GM12878 (cell line): ENCODE measurements around the gene ARHGEF37. TPM values are rescaled to one million over a fixed set of nuclear protein-coding genes. Genes with fewer than 3 reads are reported as not detected.

Experiments used
- ATAC-seq: fragments of 200-7000 bp; cut with Tn5 transposase; 3 replicates; pipeline ENCODE4 v1.9.1; 2020; ENCODE audit warnings: mild to moderate bottlenecking, moderate library complexity
- BruUV-seq: library from RNA; stranded (reverse); fragments of 400-500 nt; replicated peaks from 2 replicates; lab custom pipeline; 2021; lab: Mats Ljungman, UMichigan
- CTCF ChIA-PET: fragments of 300-600 bp; sonication (Branson Sonifier 250); formaldehyde crosslinking; extraction: SDS; loops from one replicate; lab custom pipeline; 2021; ENCODE audit warnings: inconsistent platforms; lab: Yijun Ruan, JAX
- POLR2A ChIA-PET: fragments of 350-600 bp; formaldehyde crosslinking; extraction: SDS; loops from one replicate; lab custom pipeline; 2021; ENCODE audit warnings: inconsistent platforms; lab: Charles Lee
- RAD21 ChIA-PET: fragments of 300-600 bp; sonication (Branson Sonifier 250); formaldehyde crosslinking; loops from one replicate; lab custom pipeline; 2023; ENCODE audit warnings: antibody characterized with exemption; ENCODE audit not compliant: unreplicated experiment; lab: Charles Lee
- SMC1A ChIA-PET: fragments of 300-600 bp; sonication (Branson Sonifier 250); formaldehyde crosslinking; loops from one replicate; lab custom pipeline; 2023; ENCODE audit not compliant: unreplicated experiment, uncharacterized antibody; lab: Charles Lee
- DNase-seq: peaks from one replicate; pipeline ENCODE4 v3.0.0-alpha.2; 2011; ENCODE audit warnings: low read depth, low spot score
- FAIRE-seq: peaks from 3 replicates; lab custom pipeline; 2011; peaks lifted over from hg19 to GRCh38; lab: Jason Lieb, UNC
- H2AFZ ChIP-seq: 2 replicates; pipeline ENCODE4 v1.6.0; 2011; ENCODE audit warnings: low read depth, low read length, control low read depth; ENCODE audit not compliant: control insufficient read depth
- H3K27ac ChIP-seq: 2 replicates; pipeline ENCODE4 v1.5.1; 2011; ENCODE audit warnings: control low read depth; ENCODE audit not compliant: control insufficient read depth, insufficient read depth
- H3K27me3 ChIP-seq, 2 experiments: replicated peaks in 1 of 2; 2 replicates each; pipeline versions ENCODE4 v1.6.0 to v1.6.1; 2011; ENCODE audit warnings: low read length in 1 of 2; ENCODE audit not compliant: control insufficient read depth in 2 of 2, insufficient read depth in 2 of 2
- H3K36me3 ChIP-seq, 2 experiments: 2 replicates each; pipeline ENCODE4 v1.5.1; 2011; ENCODE audit warnings: low read length in 1 of 2; ENCODE audit not compliant: control insufficient read depth in 2 of 2, insufficient read depth in 2 of 2
- H3K4me1 ChIP-seq: 2 replicates; pipeline ENCODE4 v1.6.1; 2011; ENCODE audit warnings: mild to moderate bottlenecking, low read length, moderate library complexity, mixed read lengths; ENCODE audit not compliant: control insufficient read depth, insufficient read depth
- H3K4me2 ChIP-seq: 2 replicates; pipeline ENCODE4 v1.6.0; 2011; ENCODE audit warnings: control low read depth; ENCODE audit not compliant: control insufficient read depth, insufficient read depth
- H3K4me3 ChIP-seq: fragments of 200-600 bp; sonication (generic); 2 replicates; pipeline ENCODE4 v1.5.1; 2016
- H3K79me2 ChIP-seq: 2 replicates; pipeline ENCODE4 v1.6.0; 2011; ENCODE audit warnings: low read length; ENCODE audit not compliant: control insufficient read depth, insufficient read depth
- H3K9ac ChIP-seq: 2 replicates; pipeline ENCODE4 v1.8.0; 2011; ENCODE audit warnings: low read length, control low read depth, mixed read lengths; ENCODE audit not compliant: control insufficient read depth, insufficient read depth
- H3K9me3 ChIP-seq: replicated peaks from 3 replicates; pipeline ENCODE4 v1.5.1; 2011; ENCODE audit warnings: mild to moderate bottlenecking, low read length; ENCODE audit not compliant: control insufficient read depth, insufficient read depth
- H4K20me1 ChIP-seq: 2 replicates; pipeline ENCODE4 v1.6.0; 2011; ENCODE audit not compliant: control insufficient read depth, insufficient read depth
- BCL11A ChIP-seq: IDR thresholded peaks from 2 replicates; pipeline ENCODE4 v1.6.1; 2011; ENCODE audit warnings: low read depth, low read length
- JUND ChIP-seq: IDR thresholded peaks from 2 replicates; pipeline ENCODE4 v1.6.1; 2012; ENCODE audit warnings: low read depth, mild to moderate bottlenecking, low read length, improper control_type of control experiment, moderate library complexity
- LARP7 ChIP-seq: fragments of 450-650 bp; IDR thresholded peaks from 2 replicates; pipeline ENCODE4 v1.6.1; 2017; ENCODE audit warnings: mild to moderate bottlenecking
- MTA3 ChIP-seq: IDR thresholded peaks from 2 replicates; pipeline ENCODE4 v1.6.1; 2012; ENCODE audit warnings: low read length, inconsistent platforms, borderline replicate concordance
- MYB ChIP-seq: fragments of 150-350 bp; IDR thresholded peaks from 2 replicates; pipeline ENCODE4 v1.6.1; 2014; ENCODE audit warnings: mild to moderate bottlenecking, low read depth, low read length, borderline replicate concordance
- MYC ChIP-seq: IDR thresholded peaks from 2 replicates; pipeline ENCODE4 v1.6.1; 2011; ENCODE audit warnings: mild to moderate bottlenecking, low read length, moderate library complexity, inconsistent platforms; ENCODE audit not compliant: insufficient read depth, insufficient replicate concordance, insufficient read length, severe bottlenecking
- NFYB ChIP-seq: IDR thresholded peaks from 2 replicates; pipeline ENCODE4 v1.6.1; 2011; ENCODE audit warnings: low read depth, mild to moderate bottlenecking, low read length, improper control_type of control experiment, moderate library complexity; ENCODE audit not compliant: insufficient read depth
- NR2C2 ChIP-seq: IDR thresholded peaks from 2 replicates; pipeline ENCODE4 v1.6.1; 2011; ENCODE audit warnings: borderline replicate concordance, low read depth; ENCODE audit not compliant: control insufficient read depth, insufficient read length
- RAD21 ChIP-seq: IDR thresholded peaks from 2 replicates; pipeline ENCODE4 v1.6.1; 2011; ENCODE audit warnings: mild to moderate bottlenecking, low read depth, low read length, moderate library complexity; ENCODE audit not compliant: insufficient read depth
- SIX5 ChIP-seq: IDR thresholded peaks from 2 replicates; pipeline ENCODE4 v1.6.1; 2011; ENCODE audit warnings: mild to moderate bottlenecking, low read depth, low read length, moderate library complexity; ENCODE audit not compliant: severe bottlenecking
- SP1 ChIP-seq: IDR thresholded peaks from one replicate; pipeline ENCODE4 v1.6.1; 2011; ENCODE audit warnings: low read depth, low read length
- SREBF2 ChIP-seq: IDR thresholded peaks from 2 replicates; pipeline ENCODE4 v1.6.1; 2012; ENCODE audit warnings: mild to moderate bottlenecking, low read length
- ZNF622 ChIP-seq: fragments of 450-650 bp; IDR thresholded peaks from 2 replicates; pipeline ENCODE4 v1.6.1; 2017; ENCODE audit warnings: mild to moderate bottlenecking, inconsistent platforms
- in situ Hi-C: fragments of 300-500 bp; cut with MboI; formaldehyde crosslinking; loops from 9 replicates; pipeline ENCODE4 v1.14.3; 2018; ENCODE audit warnings: mixed read lengths
- intact Hi-C: fragments of 100-400 bp; cut with micrococcal nuclease; formaldehyde crosslinking; loops from one replicate; pipeline ENCODE4 v1.14.2; 2022; ENCODE audit not compliant: unreplicated experiment
- polyA plus RNA-seq, 11 experiments: library from polyadenylated mRNA; depleted of rRNA in 4 of 11; unstranded in 6 of 11; stranded (reverse) in 5 of 11; fragments of >200 nt; fragmentation: Nextera tagmentation in 4 of 11; fragmentation: Illumina TruSeq in 1 of 11; extraction: Ambion mirVana in 4 of 11; extraction: Trizol in 1 of 11; gene quantifications; 1 replicate in 1 of 11; 2 replicates in 10 of 11; pipeline versions ENCODE4 v1.2.1 to v1.2.3, GENCODE V29; 2011 to 2016; ENCODE audit warnings: inconsistent platforms in 2 of 11, missing spikeins in 2 of 11, low read depth in 1 of 11
- total RNA-seq, 4 experiments: library from RNA; depleted of rRNA in 3 of 4; stranded (reverse); fragments of >200 nt in 3 of 4; fragmentation: Illumina TruSeq in 1 of 4; extraction: Trizol in 1 of 4; gene quantifications; 2 replicates each; pipeline versions ENCODE4 v1.2.1 to v1.2.3, GENCODE V29; 2013 to 2021
- TF ChIP-seq, protein P1 (sequence below): fragments of 450-650 bp; IDR thresholded peaks from 2 replicates; pipeline ENCODE4 v1.6.1; 2016; ENCODE audit warnings: mild to moderate bottlenecking
- TF ChIP-seq, protein P2 (sequence below): IDR thresholded peaks from 2 replicates; pipeline ENCODE4 v1.6.1; 2012; ENCODE audit warnings: low read length, inconsistent platforms
- TF ChIP-seq, protein P3 (sequence below): fragments of 450-650 bp; formaldehyde crosslinking; IDR thresholded peaks from 2 replicates; pipeline ENCODE4 v1.5.0; 2022; ENCODE audit warnings: mild to moderate bottlenecking, missing genetic modification characterization
- TF ChIP-seq, protein P4 (sequence below): IDR thresholded peaks from 2 replicates; pipeline ENCODE4 v1.6.1; 2011; ENCODE audit warnings: low read depth, low read length, improper control_type of control experiment, borderline replicate concordance

The ARHGEF37 gene
- total and polyA plus RNA-seq, 10 of the 15 experiments (the other 5 are each of a cell fraction or from before 2014, with no cell fraction given) = 0.16 to 1.1 (median 0.63) TPM

DNA sequence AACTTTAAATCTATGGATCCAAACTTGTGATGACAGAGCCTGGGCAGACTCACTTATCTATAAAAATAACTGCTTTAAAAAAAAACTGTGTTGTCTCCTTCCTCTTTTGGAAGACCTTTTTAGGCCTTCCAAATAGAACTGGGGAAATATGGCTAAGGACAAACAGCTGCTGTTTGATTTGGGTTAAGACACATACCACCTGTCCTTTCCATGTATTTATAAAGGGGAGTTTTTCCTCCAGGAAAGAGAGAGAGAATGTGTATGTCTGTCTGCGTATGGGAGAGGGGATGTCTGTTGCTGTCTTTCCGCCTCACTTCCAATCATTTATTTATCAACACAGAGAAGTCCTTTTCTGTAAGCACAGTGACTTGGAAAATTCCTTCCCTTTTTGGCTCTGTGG lies 2.8 kb downstream of the ARHGEF37 start (continued):
- TF ChIP-seq, protein P1, sequence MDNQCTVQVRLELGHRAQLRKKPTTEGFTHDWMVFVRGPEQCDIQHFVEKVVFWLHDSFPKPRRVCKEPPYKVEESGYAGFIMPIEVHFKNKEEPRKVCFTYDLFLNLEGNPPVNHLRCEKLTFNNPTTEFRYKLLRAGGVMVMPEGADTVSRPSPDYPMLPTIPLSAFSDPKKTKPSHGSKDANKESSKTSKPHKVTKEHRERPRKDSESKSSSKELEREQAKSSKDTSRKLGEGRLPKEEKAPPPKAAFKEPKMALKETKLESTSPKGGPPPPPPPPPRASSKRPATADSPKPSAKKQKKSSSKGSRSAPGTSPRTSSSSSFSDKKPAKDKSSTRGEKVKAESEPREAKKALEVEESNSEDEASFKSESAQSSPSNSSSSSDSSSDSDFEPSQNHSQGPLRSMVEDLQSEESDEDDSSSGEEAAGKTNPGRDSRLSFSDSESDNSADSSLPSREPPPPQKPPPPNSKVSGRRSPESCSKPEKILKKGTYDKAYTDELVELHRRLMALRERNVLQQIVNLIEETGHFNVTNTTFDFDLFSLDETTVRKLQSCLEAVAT = no peak
- TF ChIP-seq, protein P2, sequence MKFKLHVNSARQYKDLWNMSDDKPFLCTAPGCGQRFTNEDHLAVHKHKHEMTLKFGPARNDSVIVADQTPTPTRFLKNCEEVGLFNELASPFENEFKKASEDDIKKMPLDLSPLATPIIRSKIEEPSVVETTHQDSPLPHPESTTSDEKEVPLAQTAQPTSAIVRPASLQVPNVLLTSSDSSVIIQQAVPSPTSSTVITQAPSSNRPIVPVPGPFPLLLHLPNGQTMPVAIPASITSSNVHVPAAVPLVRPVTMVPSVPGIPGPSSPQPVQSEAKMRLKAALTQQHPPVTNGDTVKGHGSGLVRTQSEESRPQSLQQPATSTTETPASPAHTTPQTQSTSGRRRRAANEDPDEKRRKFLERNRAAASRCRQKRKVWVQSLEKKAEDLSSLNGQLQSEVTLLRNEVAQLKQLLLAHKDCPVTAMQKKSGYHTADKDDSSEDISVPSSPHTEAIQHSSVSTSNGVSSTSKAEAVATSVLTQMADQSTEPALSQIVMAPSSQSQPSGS = no peak
- TF ChIP-seq MYB = no peak
- TF ChIP-seq RAD21 = no peak

DNA sequence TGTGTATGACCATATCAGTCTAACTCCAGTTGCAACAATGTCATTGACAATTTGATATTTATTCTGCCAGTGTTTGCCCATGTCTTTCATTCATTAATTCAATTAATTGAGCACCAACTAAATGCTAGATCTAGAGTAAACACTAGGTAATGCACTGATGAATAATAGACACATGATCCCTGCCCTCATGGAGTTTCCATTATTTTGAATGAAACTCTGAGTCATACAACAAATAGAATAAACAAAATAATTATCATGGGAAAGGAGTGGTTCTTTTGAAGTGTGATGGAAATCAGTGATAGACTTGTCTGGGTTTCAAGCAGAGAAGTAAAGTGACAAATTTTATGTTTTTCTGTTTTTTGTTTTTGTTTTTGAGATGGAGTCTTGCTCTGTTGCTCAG lies 4.6 kb downstream of the ARHGEF37 start:
- Histone ChIP-seq H3K9me3 (no peaks in the 10 kb centered on the region), H2AFZ (no peak overlapping the region), H3K4me1 (peaks cover 2% of the 10 kb centered on the region), H3K9ac (no peak overlapping the region), H3K27ac (no peak overlapping the region), H3K36me3 (no peaks in the 10 kb centered on the region), H3K4me3 (no peak overlapping the region), H3K4me2 (no peak overlapping the region), H3K79me2 (no peaks in the 10 kb centered on the region), H3K27me3 (no peaks in the 10 kb centered on the region), H4K20me1 (no peaks in the 10 kb centered on the region)
- DNase-seq = no peak
- ChIA-PET POLR2A (no interaction called here), SMC1A (no interaction called here), RAD21 (no interaction called here), CTCF (no interaction called here)
- FAIRE-seq = no peak
- intact Hi-C loops = no loop called here
- no peak for ATAC-seq
- no TSS peak for BruUV-seq
- in situ Hi-C loops = no loop called here
- TF ChIP-seq SP1 (no peak), NFYB (no peak), SIX5 (no peak), LARP7 (no peak), JUND (no peak), MTA3 (no peak), ZNF622 (no peak), SREBF2 (no peak), BCL11A (no peak), MYC (no peak), NR2C2 (no peak)
- TF ChIP-seq, protein P3, sequence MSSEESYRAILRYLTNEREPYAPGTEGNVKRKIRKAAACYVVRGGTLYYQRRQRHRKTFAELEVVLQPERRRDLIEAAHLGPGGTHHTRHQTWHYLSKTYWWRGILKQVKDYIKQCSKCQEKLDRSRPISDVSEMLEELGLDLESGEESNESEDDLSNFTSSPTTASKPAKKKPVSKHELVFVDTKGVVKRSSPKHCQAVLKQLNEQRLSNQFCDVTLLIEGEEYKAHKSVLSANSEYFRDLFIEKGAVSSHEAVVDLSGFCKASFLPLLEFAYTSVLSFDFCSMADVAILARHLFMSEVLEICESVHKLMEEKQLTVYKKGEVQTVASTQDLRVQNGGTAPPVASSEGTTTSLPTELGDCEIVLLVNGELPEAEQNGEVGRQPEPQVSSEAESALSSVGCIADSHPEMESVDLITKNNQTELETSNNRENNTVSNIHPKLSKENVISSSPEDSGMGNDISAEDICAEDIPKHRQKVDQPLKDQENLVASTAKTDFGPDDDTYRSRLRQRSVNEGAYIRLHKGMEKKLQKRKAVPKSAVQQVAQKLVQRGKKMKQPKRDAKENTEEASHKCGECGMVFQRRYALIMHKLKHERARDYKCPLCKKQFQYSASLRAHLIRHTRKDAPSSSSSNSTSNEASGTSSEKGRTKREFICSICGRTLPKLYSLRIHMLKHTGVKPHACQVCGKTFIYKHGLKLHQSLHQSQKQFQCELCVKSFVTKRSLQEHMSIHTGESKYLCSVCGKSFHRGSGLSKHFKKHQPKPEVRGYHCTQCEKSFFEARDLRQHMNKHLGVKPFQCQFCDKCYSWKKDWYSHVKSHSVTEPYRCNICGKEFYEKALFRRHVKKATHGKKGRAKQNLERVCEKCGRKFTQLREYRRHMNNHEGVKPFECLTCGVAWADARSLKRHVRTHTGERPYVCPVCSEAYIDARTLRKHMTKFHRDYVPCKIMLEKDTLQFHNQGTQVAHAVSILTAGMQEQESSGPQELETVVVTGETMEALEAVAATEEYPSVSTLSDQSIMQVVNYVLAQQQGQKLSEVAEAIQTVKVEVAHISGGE (CRISPR knock-in tag) = no peak
- TF ChIP-seq, protein P4, sequence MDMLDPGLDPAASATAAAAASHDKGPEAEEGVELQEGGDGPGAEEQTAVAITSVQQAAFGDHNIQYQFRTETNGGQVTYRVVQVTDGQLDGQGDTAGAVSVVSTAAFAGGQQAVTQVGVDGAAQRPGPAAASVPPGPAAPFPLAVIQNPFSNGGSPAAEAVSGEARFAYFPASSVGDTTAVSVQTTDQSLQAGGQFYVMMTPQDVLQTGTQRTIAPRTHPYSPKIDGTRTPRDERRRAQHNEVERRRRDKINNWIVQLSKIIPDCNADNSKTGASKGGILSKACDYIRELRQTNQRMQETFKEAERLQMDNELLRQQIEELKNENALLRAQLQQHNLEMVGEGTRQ = no peak
